GM21447 (cell line): ENCODE data around the gene EWSR1.

Experiments
- ATAC-seq: cut with Tn5 transposase; IDR thresholded peaks from one replicate; pipeline ENCODE4 v1.9.1; 2021; ENCODE audit not compliant: unreplicated experiment

Gene EWSR1

GRCh38 chr22:29315286-29316140, 47.4 kb downstream of the EWSR1 start, which contains the start of gene RASL10A:
TSS of gene RASL10A (minus strand) at chr22:29315697. CDS start at chr22:29315246, 451 bp downstream.
- no peak for ATAC-seq

- no peak for ATAC-seq
These were observed 48.2 kb downstream of the EWSR1 start for GRCh38 chr22:29316141-29316828.

- ATAC-seq, result no peak
These were observed 49.9 kb downstream of the EWSR1 start for GRCh38 chr22:29317827-29318454.

GRCh38 chr22:29319072-29319471, 51.0 kb downstream of the EWSR1 start:
- no peak for ATAC-seq

GRCh38 chr22:29320546-29320945, 52.5 kb downstream of the EWSR1 start:
- ATAC-seq, result no peak

GRCh38 chr22:29323641-29324040, 55.6 kb downstream of the EWSR1 start:
- ATAC-seq, result no peak

GRCh38 chr22:29325356-29325755, 57.3 kb downstream of the EWSR1 start:
- no peak for ATAC-seq

- ATAC-seq, result no peak
These were observed 57.8 kb downstream of the EWSR1 start for GRCh38 chr22:29325785-29326315.

- no peak for ATAC-seq
These were observed 58.4 kb downstream of the EWSR1 start for GRCh38 chr22:29326481-29326880.

GRCh38 chr22:29327089-29327764, 59.2 kb downstream of the EWSR1 start:
- no peak for ATAC-seq

GRCh38 chr22:29328055-29328454, 60.0 kb downstream of the EWSR1 start:
- ATAC-seq, result no peak

GRCh38 chr22:29328566-29329500, 60.8 kb downstream of the EWSR1 start:
- no peak for ATAC-seq

- ATAC-seq, result no peak
These were observed 61.5 kb downstream of the EWSR1 start for GRCh38 chr22:29329581-29329980.

- ATAC-seq, result no peak
These were observed 62.2 kb downstream of the EWSR1 start for GRCh38 chr22:29330291-29330690.

GRCh38 chr22:29330753-29331152, 62.7 kb downstream of the EWSR1 start:
- ATAC-seq, result no peak

GRCh38 chr22:29331213-29331612, 63.1 kb downstream of the EWSR1 start:
- ATAC-seq, result no peak

- no peak for ATAC-seq
These were observed 63.7 kb downstream of the EWSR1 start for GRCh38 chr22:29331658-29332300.

- no peak for ATAC-seq
These were observed 64.9 kb downstream of the EWSR1 start for GRCh38 chr22:29332886-29333496.

GRCh38 chr22:29334148-29334547, 66.1 kb downstream of the EWSR1 start:
- no peak for ATAC-seq
